Stimulated activated CD4-positive, alpha-beta T cell treated with anti-CD3 and anti-CD28 coated beads, Interleukin-12 subunit alpha, Interleukin-12 subunit beta, amount 100 ng/mL, for 48 hours (primary cell): ENCODE results near the gene USP21.
A peak's percentile ranks its signal among the peaks of the same experiment; 100 is the strongest.

Experiments
- DNase-seq, 3 donors: peaks; one replicate each; pipeline ENCODE4 v3.0.0-alpha.2; 2020; ENCODE audit warnings: low read depth in 2 of 3, low spot score in 1 of 3

USP21 gene

DNA sequence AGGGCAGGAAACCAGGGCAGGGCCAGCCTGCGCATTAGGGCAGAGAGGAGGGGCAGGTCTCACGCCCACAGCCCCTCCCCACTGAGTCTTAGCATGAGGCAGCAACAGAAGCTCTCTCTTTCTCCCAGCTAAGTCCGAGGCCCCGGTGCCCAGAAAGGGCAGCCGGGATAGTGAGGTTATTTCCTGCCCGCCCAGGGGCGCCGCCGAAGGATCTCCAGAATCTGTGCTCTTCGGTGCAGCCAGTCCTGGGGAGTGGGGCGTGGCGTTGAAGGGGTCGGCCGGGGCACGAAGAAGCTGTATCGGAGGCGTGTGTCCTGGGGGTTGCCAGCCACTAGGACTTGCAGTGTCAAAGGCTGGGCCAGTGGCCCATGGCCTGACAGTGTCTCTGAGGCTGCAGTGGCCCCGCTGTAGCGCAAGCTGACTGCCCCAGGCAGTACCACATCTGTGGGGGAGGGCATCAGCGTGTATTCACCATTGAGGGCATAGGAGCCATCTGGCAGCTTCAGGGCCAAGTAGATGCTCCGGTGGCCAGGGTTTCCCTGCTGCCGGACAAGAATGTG lies 31.7 kb downstream of the USP21 start:
- DNase-seq, result no peak

DNA sequence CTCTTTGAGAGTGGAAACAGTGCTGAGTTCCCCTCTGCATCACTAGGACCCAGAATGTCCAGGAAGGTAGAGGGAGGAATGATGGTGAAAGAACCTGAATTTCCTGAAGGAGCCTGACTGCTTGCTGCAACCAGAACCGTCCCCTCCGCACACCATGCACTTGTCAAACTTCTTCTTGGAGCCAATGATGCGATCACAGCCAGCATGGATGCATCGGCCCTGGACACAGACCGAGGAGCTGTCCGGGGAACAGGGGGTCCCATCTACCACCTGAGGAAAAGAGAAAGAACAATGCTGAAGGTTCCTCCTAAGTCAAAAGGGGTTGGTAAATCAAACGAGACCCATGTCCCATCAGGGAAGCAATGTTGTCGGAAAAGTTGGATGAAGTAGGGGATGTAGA lies 32.7 kb downstream of the USP21 start:
- no peak for DNase-seq

DNA sequence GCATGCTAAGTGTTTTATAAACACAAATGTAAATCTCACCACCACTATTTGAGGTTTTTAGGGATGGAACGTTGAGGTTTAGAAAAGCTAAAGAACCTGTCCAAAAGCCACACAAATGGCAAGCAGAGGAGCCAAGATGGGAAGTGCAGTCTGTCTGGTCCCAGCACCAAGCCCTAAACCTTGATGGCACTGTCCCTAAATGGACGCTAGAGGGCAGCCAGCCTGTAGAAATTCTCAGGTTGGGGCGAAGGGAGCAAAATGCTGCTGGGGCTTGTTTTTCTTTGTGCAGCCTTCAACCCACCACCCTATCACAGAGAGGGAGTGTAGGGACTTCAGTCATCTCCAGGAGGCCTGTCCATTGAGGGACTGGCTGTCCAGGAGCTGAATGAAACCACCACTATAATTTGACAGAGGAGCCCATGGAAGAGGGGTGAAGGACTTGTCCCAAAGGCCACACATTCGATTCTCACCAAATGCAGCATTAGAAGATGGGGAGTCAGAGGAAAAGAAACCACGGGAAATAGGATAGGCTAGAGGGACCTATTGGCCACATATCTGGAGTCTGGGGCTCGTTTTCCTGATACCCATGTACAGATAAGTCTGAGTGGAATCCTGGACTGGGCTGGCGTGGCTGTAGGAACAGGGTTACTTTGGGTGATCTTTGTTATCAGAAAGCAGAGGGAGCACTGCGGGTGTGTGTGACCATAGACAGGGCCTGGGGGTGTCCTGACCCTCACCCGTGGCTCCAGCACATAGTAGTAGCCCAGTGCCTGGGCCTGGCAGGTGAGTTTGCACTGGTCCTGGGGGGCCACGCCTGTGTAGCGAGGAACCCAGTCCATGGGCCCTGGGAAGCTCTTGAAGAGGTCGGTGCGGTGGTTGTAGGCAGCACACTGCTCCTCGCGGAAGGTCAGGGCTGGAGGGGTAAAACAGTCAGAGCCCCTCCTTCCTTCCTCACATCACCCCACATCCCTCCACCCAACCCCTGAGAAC lies 33.5 kb downstream of the USP21 start:
- peak; percentile 44 to 74 (median 48) for DNase-seq

DNA sequence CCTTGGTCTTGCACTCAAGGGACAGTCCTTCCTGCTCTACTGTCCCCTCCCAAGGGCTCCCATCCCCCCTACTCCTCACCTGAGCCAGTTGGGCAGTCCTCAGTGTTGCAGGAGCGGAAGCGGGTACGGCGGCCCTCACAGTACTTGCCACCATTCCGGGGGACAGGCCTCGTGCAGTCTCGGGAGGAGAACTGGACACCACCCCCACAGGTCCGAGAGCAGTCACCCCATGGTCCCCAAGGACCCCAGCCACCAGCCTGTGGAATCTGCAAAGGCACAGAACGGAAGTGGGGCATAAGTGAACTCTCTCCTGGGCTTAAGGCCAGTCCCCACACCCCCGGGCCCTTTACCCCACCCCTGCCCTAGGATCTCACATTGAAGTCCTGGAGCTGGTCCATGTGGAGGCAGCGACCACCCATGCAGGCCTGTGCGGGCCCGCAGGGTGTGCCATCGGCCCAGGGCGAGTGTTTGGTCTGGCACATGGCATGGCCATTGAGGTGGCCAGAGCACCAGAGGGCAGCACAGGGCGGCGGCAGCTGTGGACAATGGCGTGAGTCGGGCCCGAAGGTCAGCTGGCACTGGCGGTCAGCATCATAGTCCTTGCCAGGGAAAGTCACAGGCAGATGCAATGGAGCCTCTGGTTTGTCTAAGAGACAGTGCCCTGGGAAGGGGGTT lies 34.4 kb downstream of the USP21 start:
- no peak for DNase-seq

DNA sequence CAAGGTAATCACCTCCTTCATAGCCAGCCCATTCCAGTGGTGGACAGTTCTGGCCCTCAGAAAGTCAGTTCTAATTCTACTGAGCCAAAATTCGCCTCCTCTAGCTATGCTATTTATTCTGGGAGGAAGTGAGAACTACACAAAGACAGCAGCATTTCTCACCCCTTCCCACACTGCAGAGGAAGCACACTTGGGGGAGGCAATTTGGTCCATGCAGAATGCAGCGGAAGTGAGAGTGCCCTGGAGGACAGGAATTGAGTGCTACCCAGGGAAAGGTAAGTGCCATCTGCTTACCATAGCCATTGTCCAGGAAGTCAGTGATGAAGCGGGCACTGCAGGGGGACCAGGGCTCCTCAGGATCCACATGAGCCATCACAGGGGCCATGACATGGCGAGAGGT lies 35.9 kb downstream of the USP21 start:
- no peak for DNase-seq

DNA sequence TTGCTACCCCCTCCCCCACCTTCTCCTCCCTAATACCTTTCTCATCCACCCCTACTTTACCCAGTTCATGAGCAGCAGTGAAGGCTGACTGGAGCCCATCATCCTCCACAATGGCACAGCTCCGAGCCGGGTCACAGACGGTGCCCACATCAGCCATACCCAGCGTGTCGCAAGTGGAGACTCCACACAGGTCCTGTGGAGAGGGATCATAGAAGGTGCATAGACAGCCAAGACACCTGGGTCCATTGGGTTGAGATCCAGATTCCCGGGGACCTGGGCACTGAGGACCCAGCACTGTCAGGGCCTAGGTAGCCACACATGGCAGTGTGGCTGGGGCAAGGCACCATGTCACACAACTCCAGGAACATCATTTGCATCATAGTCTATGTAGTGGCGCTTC lies 36.8 kb downstream of the USP21 start:
- DNase-seq, result no peak

DNA sequence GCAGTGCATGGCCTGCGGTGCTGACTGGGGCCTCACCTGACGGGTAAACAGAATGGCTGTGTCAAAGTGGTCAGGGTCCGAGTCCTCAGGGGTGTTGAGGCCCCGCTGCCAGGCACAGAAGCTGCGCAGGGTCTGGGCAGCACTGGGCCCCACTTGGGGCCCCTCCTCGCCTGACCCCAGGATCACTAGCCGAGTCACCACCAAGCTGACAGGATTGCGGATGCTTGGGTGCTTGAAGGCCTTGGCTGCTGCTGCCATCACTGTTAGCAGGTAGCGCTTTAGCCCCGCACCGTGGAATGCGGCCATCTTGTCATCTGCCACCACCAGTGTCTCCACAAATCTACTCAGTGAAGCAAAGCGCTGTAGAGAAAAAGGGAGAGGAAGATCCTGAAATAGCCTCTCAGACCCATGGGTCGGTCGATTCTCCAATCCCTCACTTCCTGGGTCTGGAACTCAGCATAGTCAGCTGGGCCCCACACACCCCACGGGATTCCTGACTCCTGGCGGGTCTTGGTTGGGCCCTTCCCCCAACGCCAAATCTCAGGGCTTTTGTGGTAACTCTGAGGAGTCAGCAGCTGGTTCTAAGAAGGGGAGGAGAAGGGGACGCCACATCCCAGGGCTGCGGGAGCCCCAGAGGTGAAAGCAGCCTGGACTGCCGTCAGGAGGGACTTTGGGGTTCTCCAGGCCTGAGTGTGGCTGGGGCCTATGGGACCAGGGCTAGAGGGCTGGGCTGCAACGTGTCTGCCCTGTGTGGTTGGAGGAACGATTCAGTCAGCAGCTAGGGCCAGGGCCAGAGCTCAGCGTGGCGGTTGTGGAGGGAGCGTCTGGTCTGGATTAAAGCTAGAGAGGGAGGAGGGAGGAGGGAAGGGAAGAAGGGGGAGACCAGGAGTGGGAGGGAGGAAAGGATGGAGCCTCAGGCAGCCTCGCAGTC lies 37.5 kb downstream of the USP21 start:
- no peak for DNase-seq

DNA sequence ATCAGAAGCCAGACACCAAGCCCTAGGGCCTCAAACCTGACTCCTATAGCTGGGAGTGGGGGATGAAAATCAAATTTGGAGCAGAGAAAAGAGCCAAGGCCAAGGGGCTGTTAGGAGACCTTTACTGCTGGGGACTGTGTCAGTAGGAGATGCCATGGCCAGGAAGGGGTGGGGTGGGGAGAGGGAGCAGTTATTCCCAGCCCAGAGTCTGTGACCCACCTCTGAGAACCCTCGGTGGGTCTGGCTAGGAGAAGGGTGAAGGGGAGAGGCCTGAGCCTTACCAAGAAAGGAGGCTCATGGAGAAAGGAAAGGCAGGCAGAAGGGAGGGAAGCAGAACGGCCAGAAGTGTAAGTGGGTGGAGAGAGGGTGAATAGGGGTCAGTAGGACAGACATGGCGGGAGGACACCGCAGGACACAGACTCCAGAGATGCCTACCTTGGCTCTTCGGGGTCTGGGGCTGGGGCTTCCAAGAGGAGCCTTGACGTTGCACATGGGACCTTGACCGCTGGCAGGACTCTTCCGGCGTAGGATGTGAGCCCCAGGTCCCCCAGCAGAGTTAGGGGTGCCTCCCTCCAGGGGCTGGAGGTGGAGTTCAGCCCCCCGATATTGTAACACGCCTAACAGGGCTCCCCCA lies 38.4 kb downstream of the USP21 start:
- DNase-seq, result no peak

DNA sequence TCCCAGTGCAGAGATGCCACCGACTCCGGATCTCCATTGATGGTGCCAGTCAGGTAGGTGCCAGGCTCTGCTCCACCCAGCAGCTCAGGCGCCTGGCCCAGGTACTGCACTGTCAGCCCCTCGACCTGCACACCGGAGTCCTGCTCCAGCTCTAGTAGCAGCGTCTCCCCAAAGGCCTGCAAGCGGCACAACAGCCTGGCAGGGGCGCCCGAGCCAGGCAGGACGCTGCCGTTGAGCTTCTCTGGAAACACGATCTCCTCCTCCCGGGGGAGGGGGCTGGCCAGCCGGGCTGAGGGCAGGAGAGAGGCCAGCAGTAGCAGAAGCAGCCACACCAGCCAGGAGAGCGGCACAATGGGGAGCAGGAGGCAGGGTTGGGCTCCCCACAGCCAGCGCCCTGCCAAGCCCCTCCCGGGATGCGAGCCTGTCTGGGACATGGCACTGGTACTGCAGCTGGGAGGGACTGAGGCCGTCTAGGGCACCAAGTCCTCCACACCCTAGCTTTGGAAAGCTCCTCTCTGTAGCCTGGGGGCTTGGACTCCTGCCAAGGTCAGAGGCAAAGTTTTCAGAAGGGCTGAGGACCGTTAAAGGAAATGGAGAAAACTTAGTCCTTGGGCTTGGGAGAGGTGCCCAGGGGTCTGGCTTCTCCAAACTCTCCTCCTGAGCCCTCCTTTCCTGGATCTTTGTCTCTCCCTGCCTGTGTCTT lies 39.0 kb downstream of the USP21 start:
- no peak for DNase-seq

DNA sequence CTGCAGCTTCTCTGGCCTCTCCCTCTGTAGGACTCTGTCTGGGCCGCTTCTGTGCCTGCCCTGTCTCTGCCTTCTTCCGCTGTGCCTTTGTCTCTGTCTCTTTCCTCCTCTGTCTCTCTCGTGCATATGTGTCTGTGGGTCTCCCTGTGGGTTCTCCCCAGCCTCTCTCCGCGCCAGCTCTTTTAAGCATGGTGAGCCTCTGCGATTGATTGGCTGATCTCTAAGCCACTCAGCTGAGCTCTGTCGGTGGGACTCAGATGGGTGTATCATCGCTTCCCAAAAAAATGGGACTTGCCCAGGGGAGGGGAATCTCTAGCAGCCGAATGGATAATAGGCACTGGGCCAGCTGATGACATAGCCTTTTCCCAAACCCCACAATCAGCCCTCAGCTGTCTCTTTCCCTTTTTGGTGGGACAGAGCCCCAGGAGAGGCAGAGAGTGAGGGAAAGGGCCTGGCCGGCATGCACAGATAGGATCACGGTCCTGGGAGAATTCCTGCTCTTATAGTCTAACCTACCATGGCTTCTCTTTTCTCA lies 39.7 kb downstream of the USP21 start, which contains the start of gene ADAMTS4:
Gene ADAMTS4 (minus strand): TSS at position 158 of the 535 bp plus-strand sequence. CDS start 427 bp downstream, outside the sequence.
- no peak for DNase-seq

DNA sequence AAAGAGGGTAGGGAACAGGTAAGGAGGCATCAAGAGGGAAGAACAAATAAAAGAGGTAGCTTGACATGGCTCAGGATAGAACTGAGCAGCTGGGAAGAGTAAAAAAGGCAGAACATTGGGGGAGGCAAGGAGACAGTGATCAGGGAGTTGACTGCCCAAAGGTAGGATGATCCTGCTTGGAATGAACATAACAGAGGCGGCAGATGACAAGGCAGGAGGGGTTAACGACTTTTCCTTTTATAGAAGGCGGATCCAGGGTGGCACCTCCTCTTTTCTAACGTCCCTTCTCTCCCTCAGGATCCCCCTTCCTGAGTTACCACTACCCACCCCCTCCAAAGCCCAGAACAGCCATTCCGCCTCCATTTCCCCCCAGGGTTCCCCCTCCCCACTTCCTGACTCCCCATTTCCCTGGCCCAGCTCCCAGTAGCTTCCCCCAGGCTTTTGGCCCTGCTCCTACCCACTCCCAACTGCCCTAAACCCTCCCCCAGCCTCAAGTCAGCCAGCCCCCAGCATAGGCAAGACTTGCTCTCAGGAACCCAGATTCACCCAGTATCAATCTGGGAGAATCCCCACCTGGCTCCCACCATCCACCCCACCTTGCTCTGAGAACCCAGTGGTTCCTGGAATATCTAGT lies 40.3 kb downstream of the USP21 start:
- no peak for DNase-seq

DNA sequence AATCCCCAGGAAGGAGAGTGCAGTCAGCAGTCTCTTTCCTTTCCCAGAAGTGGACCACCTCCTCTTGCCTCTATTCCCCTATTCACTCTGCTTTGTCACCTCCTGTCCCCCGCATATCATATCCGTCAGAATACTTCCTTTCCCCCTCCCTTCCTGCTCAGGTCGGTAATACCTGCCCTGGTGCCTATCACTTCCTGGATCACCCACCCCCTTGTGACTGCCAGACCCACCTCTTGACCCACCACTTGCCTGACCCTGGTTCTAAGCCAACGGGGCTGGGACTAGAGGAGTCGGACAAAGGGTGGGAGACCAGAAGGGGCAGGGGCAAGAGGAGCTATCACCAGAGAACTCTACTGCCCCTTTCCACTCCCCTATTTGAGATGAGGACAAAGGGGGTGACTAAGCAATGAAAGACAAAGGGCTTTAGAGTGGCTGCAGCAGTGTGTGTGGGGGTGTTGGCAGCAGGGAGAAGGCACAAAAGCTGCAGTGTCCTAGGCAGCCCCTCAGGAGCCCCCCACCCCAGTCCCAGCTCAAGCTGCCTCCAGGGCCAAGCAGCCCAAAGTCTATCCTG lies 41.2 kb downstream of the USP21 start:
- no peak for DNase-seq

DNA sequence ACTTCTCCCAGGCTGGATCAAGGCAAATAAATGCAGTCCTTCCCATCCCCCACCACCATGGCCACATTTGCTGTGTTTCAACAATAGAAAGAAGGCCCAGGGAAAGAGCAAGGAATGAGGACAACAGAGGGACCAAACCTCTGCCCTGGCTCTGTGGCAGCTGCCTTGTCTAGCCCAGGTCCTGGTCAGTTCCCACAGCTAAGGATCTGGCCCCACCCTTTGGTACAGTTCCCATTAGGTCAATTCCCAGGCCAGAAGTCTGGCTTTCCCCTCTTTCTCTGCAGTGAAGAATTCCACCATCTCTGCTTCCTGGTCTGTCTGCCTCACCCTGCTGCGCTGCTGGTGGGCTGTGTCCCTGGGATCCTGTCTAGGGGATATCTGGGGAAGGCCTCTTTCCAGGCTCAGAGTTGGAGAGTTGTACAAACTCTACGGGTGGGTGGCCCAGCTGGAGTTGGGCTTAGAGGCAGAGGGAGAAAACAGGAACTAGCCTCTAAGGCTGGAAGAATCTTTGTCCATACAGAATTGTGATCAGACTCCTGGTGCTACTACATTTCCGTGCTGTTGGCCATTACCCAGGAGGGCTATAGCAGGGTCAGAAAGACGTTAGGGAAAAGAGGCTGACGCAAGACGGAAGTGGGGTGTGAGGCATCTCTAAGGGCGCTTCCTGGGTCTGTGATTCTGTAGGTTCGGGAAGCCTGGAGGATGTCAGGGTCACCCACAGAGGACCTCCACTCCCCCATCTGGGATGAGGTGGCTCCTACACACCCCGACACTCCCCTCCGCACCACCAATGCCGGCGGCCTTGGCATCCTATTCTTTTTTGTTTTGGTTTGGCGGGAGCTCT lies 41.9 kb downstream of the USP21 start:
- no peak for DNase-seq

DNA sequence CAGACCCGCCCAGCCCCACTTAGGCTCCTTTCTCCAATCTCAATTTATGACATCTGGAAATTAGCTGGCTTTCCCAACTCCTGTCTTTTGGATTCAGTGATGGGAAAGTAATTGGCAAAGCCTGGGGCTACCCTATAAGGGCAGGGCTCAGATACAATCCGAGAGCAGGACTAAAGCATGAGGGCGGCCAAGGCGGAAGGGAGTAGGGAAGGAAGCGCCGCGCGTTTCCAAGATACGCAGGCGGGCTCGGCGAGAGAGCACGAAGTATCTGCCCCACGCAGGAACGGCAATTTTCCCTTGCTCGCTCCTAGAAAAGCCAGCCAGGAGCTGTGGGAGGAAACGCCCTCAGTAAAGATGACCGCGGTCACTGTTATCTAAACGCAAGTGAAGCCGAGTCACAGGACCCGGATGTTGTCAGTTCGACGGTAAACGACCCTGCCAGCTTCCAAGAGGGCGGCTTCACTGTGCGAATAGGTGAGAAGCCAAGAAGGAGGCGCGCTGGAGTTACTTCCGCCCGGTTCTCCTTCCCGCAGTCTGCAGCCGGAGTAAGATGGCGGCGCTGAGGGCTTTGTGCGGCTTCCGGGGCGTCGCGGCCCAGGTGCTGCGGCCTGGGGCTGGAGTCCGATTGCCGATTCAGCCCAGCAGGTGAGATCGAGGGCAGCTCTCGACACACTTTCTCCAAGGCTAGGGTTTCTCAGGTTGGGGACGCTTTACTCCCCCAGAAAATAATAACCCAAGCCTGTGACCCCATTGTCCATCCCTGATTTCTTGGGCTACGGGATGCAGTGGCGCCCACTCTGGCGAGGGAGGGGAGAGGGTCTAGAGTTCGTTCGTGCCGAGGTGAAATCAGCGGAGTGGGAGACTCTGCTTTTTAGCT lies 42.8 kb downstream of the USP21 start, which contains the start of gene NDUFS2:
Gene NDUFS2 (plus strand): TSS at position 532 of the 877 bp plus-strand sequence. CDS start 19 bp downstream, at position 551.
- DNase-seq, result peak; percentile 92 to 94 (median 93)

DNA sequence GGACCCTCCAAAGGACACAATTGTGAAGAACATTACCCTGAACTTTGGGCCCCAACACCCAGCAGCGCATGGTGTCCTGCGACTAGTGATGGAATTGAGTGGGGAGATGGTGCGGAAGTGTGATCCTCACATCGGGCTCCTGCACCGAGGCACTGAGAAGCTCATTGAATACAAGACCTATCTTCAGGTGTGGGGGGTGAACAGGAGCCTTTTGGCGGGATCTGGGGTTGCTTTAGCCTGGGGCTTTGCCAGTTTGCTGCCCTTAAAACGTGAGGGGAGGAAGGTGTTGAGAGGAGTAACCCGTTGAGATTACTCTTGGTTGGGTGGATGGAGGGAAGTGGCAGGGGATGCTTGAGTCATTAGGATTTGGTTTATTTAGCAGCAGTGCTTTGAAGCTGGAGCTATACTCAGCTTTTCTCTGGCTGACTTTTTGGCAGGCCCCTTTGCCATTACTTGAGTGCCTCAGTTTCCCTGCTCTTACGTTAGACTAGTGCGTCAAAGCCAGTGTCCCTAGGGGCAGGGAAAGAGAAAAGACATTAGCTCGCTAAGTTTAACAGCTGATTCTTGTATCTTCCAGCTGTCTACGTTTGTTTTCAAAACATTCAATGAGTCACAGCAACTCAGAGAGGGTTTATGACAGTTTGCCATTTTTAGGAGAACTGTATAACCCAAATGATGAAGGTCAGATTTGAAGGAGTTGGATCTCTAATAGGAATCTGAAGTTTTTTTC lies 47.3 kb downstream of the USP21 start:
- DNase-seq, result no peak

DNA sequence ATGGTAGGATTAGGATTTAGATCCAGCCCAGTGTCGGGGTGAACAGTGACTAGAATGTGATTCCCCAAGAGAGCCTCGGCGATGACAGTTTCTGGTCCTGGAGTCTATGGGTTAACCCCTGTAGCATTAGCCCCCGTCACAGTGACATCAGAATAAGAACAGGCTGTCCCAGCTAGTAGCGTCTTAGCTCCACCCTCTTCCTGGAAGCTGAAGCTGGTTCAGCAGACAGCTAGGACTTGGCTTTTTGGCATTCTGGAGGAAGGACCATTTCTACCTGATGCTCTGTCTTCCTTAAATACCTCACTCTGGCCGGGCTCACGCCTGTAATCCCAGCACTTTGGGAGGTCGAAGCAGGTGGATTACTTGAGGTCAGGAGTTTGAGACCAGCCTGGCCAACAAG lies 47.9 kb downstream of the USP21 start:
- no peak for DNase-seq
